PFSK-1 (cell line): ENCODE data around the gene CYP4F12. TPM values are rescaled to one million over a fixed set of nuclear protein-coding genes. Genes with fewer than 3 reads are reported as not detected.

Source experiments
- FOXP2 ChIP-seq: optimal IDR thresholded peaks from 2 replicates; pipeline ENCODE3; 2011; ENCODE audit warnings: borderline replicate concordance, control low read depth, inconsistent platforms; ENCODE audit not compliant: insufficient read depth; ENCODE audit errors: extremely low read length, extremely low read depth
- POLR2AphosphoS5 ChIP-seq: IDR thresholded peaks from 2 replicates; pipeline ENCODE4 v1.6.1; 2012; ENCODE audit warnings: low read depth, mild to moderate bottlenecking, control low read depth, low read length, moderate library complexity
- SIN3A ChIP-seq: IDR thresholded peaks from 2 replicates; pipeline ENCODE4 v1.6.1; 2012; ENCODE audit warnings: mild to moderate bottlenecking, low read length, moderate library complexity, borderline replicate concordance; ENCODE audit not compliant: insufficient read depth
- TAF1 ChIP-seq: IDR thresholded peaks from 2 replicates; pipeline ENCODE4 v1.6.1; 2012; ENCODE audit warnings: low read length, control low read depth, borderline replicate concordance; ENCODE audit not compliant: insufficient read depth
- polyA plus RNA-seq: library from polyadenylated mRNA; unstranded; fragments of >200 nt; gene quantifications from one replicate; pipeline ENCODE4 v1.2.1, GENCODE V29; 2012; ENCODE audit warnings: low read depth, missing spikeins; ENCODE audit not compliant: insufficient read length
- TF ChIP-seq, protein P1 (sequence below), 2 experiments: IDR thresholded peaks; 2 replicates each; pipeline versions ENCODE4 v1.6.1 to v1.8.0; 2011 to 2012; ENCODE audit warnings: low read depth in 2 of 2, low read length in 2 of 2, control low read depth in 1 of 2, inconsistent platforms in 1 of 2, mild to moderate bottlenecking in 1 of 2, moderate library complexity in 1 of 2; ENCODE audit not compliant: insufficient read depth in 1 of 2

Gene CYP4F12, protein sequence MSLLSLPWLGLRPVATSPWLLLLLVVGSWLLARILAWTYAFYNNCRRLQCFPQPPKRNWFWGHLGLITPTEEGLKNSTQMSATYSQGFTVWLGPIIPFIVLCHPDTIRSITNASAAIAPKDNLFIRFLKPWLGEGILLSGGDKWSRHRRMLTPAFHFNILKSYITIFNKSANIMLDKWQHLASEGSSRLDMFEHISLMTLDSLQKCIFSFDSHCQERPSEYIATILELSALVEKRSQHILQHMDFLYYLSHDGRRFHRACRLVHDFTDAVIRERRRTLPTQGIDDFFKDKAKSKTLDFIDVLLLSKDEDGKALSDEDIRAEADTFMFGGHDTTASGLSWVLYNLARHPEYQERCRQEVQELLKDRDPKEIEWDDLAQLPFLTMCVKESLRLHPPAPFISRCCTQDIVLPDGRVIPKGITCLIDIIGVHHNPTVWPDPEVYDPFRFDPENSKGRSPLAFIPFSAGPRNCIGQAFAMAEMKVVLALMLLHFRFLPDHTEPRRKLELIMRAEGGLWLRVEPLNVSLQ
- not detected for polyA plus RNA-seq

- TF ChIP-seq FOXP2 (no peak), TAF1 (no peak), SIN3A (no peak), POLR2AphosphoS5 (no peak)
- TF ChIP-seq, protein P1, sequence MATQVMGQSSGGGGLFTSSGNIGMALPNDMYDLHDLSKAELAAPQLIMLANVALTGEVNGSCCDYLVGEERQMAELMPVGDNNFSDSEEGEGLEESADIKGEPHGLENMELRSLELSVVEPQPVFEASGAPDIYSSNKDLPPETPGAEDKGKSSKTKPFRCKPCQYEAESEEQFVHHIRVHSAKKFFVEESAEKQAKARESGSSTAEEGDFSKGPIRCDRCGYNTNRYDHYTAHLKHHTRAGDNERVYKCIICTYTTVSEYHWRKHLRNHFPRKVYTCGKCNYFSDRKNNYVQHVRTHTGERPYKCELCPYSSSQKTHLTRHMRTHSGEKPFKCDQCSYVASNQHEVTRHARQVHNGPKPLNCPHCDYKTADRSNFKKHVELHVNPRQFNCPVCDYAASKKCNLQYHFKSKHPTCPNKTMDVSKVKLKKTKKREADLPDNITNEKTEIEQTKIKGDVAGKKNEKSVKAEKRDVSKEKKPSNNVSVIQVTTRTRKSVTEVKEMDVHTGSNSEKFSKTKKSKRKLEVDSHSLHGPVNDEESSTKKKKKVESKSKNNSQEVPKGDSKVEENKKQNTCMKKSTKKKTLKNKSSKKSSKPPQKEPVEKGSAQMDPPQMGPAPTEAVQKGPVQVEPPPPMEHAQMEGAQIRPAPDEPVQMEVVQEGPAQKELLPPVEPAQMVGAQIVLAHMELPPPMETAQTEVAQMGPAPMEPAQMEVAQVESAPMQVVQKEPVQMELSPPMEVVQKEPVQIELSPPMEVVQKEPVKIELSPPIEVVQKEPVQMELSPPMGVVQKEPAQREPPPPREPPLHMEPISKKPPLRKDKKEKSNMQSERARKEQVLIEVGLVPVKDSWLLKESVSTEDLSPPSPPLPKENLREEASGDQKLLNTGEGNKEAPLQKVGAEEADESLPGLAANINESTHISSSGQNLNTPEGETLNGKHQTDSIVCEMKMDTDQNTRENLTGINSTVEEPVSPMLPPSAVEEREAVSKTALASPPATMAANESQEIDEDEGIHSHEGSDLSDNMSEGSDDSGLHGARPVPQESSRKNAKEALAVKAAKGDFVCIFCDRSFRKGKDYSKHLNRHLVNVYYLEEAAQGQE (IDR thresholded peaks at IDR 0.05; ENCODE audit: insufficient read depth in 1 of 2, low read depth in 2 of 2, low read length in 2 of 2): no peak
Observed at GRCh38 chr19:15672580-15673175, at the start of gene CYP4F12. CYP4F12 (plus strand) TSS chr19:15673087; CDS start chr19:15673530, 443 bp downstream.

GRCh38 chr19:15623711-15624318, 49.1 kb upstream of the CYP4F12 start:
- no peak for TF ChIP-seq FOXP2
- TF ChIP-seq, protein P1 (IDR thresholded peaks at IDR 0.05; ENCODE audit: insufficient read depth in 1 of 2, low read depth in 2 of 2, low read length in 2 of 2): peak; percentile 85 to 94

DNA sequence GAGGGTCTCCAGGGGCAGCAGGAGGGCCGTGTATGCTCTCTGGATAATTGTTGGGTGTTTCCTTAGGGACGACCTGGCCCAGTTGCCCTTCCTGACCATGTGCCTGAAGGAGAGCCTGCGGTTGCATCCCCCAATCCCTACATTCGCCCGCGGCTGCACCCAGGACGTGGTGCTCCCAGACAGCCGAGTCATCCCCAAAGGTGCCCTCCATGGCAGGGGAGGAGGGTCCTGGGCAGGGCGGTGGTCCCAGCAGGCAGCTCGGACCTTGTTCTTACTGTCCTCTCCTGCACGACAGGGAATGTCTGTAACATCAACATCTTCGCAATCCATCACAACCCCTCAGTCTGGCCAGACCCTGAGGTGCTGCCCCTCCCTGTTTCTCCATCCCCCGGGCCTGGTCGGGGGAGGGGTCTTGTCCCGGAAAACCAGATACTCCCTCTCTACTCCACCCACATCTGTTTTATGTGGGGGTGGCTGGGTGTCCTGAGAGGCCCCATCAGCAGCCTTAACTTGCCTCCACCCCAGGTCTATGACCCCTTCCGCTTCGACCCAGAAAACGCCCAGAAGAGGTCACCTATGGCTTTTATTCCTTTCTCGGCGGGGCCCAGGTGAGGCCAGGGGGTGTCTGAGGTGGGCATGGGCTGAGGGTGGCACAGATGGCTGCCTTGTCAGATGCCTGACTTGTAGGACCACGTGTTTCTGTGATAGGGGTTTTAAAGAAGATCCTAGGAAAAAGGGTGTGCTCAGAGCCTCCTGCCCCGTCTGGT, 44.5 kb upstream of the CYP4F12 start:
- TF ChIP-seq, protein P1 (IDR thresholded peaks at IDR 0.05; ENCODE audit: insufficient read depth in 1 of 2, low read depth in 2 of 2, low read length in 2 of 2): no peak
- no peak for TF ChIP-seq POLR2AphosphoS5
- TF ChIP-seq SIN3A: no peak
- TF ChIP-seq TAF1: no peak
- TF ChIP-seq FOXP2: no peak

DNA sequence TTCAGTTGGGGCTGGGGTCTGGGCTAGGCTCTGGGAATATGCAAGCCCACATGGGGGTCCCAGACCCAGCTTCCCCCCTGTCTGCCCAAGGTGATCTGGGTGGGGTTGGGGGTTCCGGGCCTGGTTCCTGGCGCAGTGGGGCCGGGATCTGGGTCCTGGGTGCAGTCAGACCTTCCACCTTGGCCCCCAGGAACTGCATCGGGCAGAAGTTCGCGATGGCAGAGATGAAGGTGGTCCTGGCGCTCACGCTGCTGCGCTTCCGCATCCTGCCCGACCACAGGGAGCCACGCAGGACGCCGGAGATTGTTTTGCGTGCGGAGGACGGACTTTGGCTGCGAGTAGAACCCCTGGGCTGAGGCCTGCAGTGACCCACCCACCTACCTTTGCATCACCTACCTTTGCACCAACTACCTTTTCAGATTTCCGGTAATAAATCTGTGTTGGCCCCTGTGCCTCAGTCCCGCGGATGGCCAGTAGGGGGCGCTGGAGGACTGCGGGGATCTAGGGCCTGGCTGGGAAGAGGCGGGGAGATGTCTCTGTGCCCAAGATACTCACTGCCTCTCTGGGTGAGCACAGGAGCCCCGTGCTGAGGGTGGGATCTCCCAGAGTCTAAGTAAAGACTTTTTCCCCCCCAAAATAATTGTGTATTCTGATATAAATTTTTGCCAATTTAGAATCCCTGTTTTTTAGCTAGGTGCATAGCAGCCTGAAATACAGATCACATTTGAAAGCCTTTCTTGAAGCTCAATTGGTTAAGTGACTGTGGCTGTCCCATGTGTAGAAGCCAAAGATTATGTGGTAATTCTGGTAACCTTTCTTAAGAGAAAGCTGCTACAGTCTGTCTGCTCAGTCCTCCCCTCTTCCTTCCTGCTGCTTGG, 43.6 kb upstream of the CYP4F12 start:
- TF ChIP-seq, protein P1 (IDR thresholded peaks at IDR 0.05; ENCODE audit: insufficient read depth in 1 of 2, low read depth in 2 of 2, low read length in 2 of 2): peak; percentile 38 to 73; a peak in 2 of 4 replicates
- no peak for TF ChIP-seq FOXP2
